Gastroesophageal sphincter (tissue), 3 donors: Measurements from ENCODE around the gene ASAP2.

ENCODE experiments used
- POLR2AphosphoS5 ChIP-seq: sonication (generic); formaldehyde crosslinking; IDR thresholded peaks from one replicate; pipeline ENCODE4 v1.6.1; 2017; ENCODE audit warnings: antibody characterized with exemption
- TF ChIP-seq, protein P1 (sequence below), 4 experiments: fragments of 200-600 bp in 2 of 4; fragments of 450-650 bp in 2 of 4; sonication (generic) in 1 of 4; IDR thresholded peaks; one replicate each; pipeline ENCODE4 v1.5.1; 2017 to 2019; ENCODE audit warnings: antibody characterized with exemption in 4 of 4, mild to moderate bottlenecking in 2 of 4, moderate library complexity in 2 of 4

DNA sequence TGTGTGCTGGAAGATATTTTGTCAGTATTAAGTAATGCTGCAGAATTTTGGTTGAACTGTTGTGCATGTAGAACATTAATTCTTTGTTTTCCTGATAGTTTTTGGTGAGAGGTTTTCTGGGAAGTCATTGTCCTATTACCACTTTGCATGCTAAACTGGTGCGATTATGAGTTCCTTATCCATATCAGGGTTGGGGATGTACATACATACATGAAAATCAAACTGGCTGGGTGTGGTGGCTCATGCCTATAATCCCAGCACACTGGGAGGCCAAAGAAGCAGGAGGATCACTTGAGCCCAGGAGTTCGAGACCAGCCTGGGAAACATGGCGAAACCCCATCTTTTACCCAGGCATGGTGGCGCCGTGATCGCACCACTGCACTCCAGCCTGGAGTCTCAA is 34.6 kb downstream of the ASAP2 start:
- TF ChIP-seq, protein P1, sequence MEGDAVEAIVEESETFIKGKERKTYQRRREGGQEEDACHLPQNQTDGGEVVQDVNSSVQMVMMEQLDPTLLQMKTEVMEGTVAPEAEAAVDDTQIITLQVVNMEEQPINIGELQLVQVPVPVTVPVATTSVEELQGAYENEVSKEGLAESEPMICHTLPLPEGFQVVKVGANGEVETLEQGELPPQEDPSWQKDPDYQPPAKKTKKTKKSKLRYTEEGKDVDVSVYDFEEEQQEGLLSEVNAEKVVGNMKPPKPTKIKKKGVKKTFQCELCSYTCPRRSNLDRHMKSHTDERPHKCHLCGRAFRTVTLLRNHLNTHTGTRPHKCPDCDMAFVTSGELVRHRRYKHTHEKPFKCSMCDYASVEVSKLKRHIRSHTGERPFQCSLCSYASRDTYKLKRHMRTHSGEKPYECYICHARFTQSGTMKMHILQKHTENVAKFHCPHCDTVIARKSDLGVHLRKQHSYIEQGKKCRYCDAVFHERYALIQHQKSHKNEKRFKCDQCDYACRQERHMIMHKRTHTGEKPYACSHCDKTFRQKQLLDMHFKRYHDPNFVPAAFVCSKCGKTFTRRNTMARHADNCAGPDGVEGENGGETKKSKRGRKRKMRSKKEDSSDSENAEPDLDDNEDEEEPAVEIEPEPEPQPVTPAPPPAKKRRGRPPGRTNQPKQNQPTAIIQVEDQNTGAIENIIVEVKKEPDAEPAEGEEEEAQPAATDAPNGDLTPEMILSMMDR (IDR thresholded peaks at IDR 0.05): no peak
- no peak for TF ChIP-seq POLR2AphosphoS5
